ENCODE measurements around the gene ST6GALNAC4. TPM values are rescaled to one million over a fixed set of nuclear protein-coding genes. Genes with fewer than 3 reads are reported as not detected.

Gene ST6GALNAC4
- total and polyA plus RNA-seq, 10 of the 15 experiments (the other 5 are each of a cell fraction or from before 2014, with no cell fraction given) = 4.2 to 63.2 (median 35.2) TPM

DNA sequence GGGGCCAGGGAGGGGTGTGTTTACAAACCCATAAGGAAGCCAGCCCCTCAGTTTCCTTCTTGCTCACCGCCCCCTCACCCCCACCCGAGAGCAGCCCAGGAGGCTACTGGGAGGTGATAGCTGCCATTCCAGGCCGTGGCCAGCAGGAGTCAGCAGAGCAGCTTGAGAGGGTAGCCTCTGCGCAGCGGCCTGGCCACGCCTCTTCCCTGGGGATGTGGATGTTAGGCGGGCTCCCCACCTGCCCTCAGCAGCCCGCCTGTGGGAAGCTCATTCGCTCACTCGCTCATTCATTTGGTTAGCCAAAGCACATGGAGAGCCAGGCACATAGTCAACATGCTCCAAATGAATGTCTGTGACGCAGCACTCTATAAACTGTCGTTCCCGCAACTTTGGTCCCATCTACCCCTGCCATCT is 26.9 kb upstream of the ST6GALNAC4 start (continued):
- no peak for TF ChIP-seq SRF (IDR thresholded peaks at IDR 0.05; ENCODE audit: low read depth in 2 of 2, low read length in 2 of 2)
- no peak for TF ChIP-seq SIX5 (IDR thresholded peaks at IDR 0.05; ENCODE audit: low read depth, low read length, severe bottlenecking)
- TF ChIP-seq SKIL (IDR thresholded peaks at IDR 0.05; ENCODE audit: low read depth, poor library complexity, severe bottlenecking) = no peak
- TF ChIP-seq, protein P1, sequence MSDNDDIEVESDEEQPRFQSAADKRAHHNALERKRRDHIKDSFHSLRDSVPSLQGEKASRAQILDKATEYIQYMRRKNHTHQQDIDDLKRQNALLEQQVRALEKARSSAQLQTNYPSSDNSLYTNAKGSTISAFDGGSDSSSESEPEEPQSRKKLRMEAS (IDR thresholded peaks at IDR 0.05; ENCODE audit: low read depth, low read length) = no peak
- TF ChIP-seq, protein P2, sequence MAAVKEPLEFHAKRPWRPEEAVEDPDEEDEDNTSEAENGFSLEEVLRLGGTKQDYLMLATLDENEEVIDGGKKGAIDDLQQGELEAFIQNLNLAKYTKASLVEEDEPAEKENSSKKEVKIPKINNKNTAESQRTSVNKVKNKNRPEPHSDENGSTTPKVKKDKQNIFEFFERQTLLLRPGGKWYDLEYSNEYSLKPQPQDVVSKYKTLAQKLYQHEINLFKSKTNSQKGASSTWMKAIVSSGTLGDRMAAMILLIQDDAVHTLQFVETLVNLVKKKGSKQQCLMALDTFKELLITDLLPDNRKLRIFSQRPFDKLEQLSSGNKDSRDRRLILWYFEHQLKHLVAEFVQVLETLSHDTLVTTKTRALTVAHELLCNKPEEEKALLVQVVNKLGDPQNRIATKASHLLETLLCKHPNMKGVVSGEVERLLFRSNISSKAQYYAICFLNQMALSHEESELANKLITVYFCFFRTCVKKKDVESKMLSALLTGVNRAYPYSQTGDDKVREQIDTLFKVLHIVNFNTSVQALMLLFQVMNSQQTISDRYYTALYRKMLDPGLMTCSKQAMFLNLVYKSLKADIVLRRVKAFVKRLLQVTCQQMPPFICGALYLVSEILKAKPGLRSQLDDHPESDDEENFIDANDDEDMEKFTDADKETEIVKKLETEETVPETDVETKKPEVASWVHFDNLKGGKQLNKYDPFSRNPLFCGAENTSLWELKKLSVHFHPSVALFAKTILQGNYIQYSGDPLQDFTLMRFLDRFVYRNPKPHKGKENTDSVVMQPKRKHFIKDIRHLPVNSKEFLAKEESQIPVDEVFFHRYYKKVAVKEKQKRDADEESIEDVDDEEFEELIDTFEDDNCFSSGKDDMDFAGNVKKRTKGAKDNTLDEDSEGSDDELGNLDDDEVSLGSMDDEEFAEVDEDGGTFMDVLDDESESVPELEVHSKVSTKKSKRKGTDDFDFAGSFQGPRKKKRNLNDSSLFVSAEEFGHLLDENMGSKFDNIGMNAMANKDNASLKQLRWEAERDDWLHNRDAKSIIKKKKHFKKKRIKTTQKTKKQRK (IDR thresholded peaks at IDR 0.05; ENCODE audit: low read depth, low read length) = no peak
